ENCODE measurements around the gene TAS2R20. TPM values are rescaled to one million over a fixed set of nuclear protein-coding genes. Genes with fewer than 3 reads are reported as not detected.

The TAS2R20 gene
- total and polyA plus RNA-seq, 2 of the 13 experiments (the other 11 are each of a cell fraction or from before 2014, with no cell fraction given) = 0.54 to 2.9 TPM

DNA sequence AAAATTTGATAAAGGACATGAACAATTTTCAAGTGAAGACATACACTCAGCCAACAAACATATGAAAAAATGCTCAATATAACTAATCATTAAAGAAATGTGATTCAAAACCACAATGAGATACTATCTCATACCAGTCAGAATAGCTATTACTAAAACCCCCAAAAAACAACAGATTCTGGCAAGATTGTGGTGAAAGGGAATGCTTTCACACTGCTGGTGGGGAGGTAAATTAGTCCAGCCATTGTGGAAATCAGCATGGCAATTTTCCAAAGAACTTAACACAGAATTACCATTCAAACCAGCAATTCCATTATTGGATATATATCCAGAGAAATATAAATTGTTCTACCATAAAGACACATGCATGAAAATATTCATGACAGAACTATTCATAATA lies 40.4 kb downstream of the TAS2R20 start:
- no peaks in the 10 kb centered on the region for H3K4me1 ChIP-seq (ENCODE audit: insufficient read depth, low read length)
- H4K20me1 ChIP-seq (ENCODE audit: insufficient read depth, low read length) = no peaks in the 10 kb centered on the region
- no peak for FAIRE-seq
- no peak overlapping the region for H3K9ac ChIP-seq (ENCODE audit: insufficient read depth, low read depth, low read length)
- H3K9me3 ChIP-seq (ENCODE audit: low read length) = no peaks in the 10 kb centered on the region
- no peak for ATAC-seq
- H3K79me2 ChIP-seq (ENCODE audit: insufficient read depth, low read length) = peaks cover 6% of the 10 kb centered on the region
- in situ Hi-C loops (cut with HindIII; ENCODE audit: extremely low pct_ligation_motif_present, low pct_unique_long_range_greater_than_20kb) = no loop called here
- CTCF ChIA-PET (ENCODE audit: low intra/inter-chr PET ratio, low total read pairs) = no interaction called here
- H3K27ac ChIP-seq (ENCODE audit: extremely low read length, insufficient read depth, low read length) = no peak overlapping the region
- no peak overlapping the region for H2AFZ ChIP-seq (ENCODE audit: low read length)
- H3K27me3 ChIP-seq (ENCODE audit: control insufficient read depth in 1 of 2, insufficient read depth in 2 of 2, low read length in 2 of 2) = no peaks in the 10 kb centered on the region
- TF ChIP-seq, protein P1, sequence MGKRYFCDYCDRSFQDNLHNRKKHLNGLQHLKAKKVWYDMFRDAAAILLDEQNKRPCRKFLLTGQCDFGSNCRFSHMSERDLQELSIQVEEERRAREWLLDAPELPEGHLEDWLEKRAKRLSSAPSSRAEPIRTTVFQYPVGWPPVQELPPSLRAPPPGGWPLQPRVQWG (CRISPR knock-in tag; IDR thresholded peaks at IDR 0.05; ENCODE audit: borderline replicate concordance, low read depth) = no peak
- TF ChIP-seq NR2F2 (IDR thresholded peaks at IDR 0.05; ENCODE audit: borderline replicate concordance, low read depth) (no peak), FOSL1 (CRISPR knock-in tag; IDR thresholded peaks at IDR 0.05; ENCODE audit: borderline replicate concordance) (no peak), ZNF766 (CRISPR knock-in tag; IDR thresholded peaks at IDR 0.05; ENCODE audit: borderline replicate concordance) (no peak), MTF2 (CRISPR knock-in tag; IDR thresholded peaks at IDR 0.05; ENCODE audit: borderline replicate concordance) (no peak), KDM2A (CRISPR knock-in tag; IDR thresholded peaks at IDR 0.05; ENCODE audit: borderline replicate concordance, low read depth) (no peak), PPARG (CRISPR knock-in tag; conservative IDR thresholded peaks at IDR 0.05) (no peak), SMAD3 (CRISPR knock-in tag; IDR thresholded peaks at IDR 0.05) (no peak), DR1 (CRISPR knock-in tag; IDR thresholded peaks at IDR 0.05) (no peak), GATAD2A (CRISPR knock-in tag; IDR thresholded peaks at IDR 0.05) (no peak)
- TF ChIP-seq, protein P2, sequence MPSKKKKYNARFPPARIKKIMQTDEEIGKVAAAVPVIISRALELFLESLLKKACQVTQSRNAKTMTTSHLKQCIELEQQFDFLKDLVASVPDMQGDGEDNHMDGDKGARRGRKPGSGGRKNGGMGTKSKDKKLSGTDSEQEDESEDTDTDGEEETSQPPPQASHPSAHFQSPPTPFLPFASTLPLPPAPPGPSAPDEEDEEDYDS (CRISPR knock-in tag; IDR thresholded peaks at IDR 0.05) = no peak
- TF ChIP-seq, protein P3, sequence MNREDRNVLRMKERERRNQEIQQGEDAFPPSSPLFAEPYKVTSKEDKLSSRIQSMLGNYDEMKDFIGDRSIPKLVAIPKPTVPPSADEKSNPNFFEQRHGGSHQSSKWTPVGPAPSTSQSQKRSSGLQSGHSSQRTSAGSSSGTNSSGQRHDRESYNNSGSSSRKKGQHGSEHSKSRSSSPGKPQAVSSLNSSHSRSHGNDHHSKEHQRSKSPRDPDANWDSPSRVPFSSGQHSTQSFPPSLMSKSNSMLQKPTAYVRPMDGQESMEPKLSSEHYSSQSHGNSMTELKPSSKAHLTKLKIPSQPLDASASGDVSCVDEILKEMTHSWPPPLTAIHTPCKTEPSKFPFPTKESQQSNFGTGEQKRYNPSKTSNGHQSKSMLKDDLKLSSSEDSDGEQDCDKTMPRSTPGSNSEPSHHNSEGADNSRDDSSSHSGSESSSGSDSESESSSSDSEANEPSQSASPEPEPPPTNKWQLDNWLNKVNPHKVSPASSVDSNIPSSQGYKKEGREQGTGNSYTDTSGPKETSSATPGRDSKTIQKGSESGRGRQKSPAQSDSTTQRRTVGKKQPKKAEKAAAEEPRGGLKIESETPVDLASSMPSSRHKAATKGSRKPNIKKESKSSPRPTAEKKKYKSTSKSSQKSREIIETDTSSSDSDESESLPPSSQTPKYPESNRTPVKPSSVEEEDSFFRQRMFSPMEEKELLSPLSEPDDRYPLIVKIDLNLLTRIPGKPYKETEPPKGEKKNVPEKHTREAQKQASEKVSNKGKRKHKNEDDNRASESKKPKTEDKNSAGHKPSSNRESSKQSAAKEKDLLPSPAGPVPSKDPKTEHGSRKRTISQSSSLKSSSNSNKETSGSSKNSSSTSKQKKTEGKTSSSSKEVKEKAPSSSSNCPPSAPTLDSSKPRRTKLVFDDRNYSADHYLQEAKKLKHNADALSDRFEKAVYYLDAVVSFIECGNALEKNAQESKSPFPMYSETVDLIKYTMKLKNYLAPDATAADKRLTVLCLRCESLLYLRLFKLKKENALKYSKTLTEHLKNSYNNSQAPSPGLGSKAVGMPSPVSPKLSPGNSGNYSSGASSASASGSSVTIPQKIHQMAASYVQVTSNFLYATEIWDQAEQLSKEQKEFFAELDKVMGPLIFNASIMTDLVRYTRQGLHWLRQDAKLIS (CRISPR knock-in tag; IDR thresholded peaks at IDR 0.05) = no peak
- TF ChIP-seq, protein P4, sequence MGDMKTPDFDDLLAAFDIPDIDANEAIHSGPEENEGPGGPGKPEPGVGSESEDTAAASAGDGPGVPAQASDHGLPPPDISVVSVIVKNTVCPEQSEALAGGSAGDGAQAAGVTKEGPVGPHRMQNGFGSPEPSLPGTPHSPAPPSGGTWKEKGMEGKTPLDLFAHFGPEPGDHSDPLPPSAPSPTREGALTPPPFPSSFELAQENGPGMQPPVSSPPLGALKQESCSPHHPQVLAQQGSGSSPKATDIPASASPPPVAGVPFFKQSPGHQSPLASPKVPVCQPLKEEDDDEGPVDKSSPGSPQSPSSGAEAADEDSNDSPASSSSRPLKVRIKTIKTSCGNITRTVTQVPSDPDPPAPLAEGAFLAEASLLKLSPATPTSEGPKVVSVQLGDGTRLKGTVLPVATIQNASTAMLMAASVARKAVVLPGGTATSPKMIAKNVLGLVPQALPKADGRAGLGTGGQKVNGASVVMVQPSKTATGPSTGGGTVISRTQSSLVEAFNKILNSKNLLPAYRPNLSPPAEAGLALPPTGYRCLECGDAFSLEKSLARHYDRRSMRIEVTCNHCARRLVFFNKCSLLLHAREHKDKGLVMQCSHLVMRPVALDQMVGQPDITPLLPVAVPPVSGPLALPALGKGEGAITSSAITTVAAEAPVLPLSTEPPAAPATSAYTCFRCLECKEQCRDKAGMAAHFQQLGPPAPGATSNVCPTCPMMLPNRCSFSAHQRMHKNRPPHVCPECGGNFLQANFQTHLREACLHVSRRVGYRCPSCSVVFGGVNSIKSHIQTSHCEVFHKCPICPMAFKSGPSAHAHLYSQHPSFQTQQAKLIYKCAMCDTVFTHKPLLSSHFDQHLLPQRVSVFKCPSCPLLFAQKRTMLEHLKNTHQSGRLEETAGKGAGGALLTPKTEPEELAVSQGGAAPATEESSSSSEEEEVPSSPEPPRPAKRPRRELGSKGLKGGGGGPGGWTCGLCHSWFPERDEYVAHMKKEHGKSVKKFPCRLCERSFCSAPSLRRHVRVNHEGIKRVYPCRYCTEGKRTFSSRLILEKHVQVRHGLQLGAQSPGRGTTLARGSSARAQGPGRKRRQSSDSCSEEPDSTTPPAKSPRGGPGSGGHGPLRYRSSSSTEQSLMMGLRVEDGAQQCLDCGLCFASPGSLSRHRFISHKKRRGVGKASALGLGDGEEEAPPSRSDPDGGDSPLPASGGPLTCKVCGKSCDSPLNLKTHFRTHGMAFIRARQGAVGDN (CRISPR knock-in tag; IDR thresholded peaks at IDR 0.05) = no peak
- no peaks in the 10 kb centered on the region for H3K36me3 ChIP-seq (replicated peaks in 1 of 2; ENCODE audit: control insufficient read depth in 1 of 2, insufficient read depth in 2 of 2, low read length in 2 of 2)
- no peak for DNase-seq (ENCODE audit: low spot score)
- POLR2A ChIA-PET = no interaction called here
- intact Hi-C loops (cut with micrococcal nuclease; ENCODE audit: unreplicated experiment) = no loop called here
- H3K4me3 ChIP-seq (replicated peaks in 1 of 3; ENCODE audit: insufficient read depth in 1 of 3, low read depth in 2 of 3, low read length in 3 of 3) = no peak overlapping the region
- no peak overlapping the region for H3K4me2 ChIP-seq (ENCODE audit: low read depth, low read length)
- BruUV-seq (replicated peaks) = no TSS peak

Data from HepG2 (cell line).